Smooth muscle cell of the brain vasculature (primary cell): ENCODE results near the gene ACVR1B.

Experiments
- DNase-seq: peaks from one replicate; pipeline ENCODE4 v3.0.0-alpha.2; 2012; ENCODE audit warnings: low read depth, low spot score

The ACVR1B gene

DNA sequence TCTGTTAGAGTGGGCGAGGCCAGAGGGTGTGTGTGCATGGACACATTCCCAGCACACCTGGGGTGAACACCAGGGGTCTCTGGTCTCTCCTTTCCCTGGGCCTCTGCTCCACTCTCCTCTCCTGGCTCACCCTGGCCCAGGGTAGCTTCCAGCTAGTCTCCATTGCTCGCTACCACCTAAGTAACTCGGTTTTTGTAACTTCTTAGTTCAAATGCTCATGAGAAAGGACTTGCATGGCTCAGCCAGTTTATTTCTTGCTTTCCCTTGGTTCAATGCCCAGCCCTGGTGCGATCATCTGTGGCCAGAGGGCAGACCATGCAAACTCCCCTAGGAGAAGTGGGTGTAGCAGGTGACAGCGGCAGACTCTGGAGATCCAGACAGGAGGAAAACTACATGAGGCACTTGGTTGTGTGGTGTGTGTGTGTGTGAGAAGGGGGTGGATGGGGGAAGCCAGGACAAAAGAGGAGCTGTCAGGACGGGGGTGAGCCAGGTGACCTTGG lies 8.9 kb upstream of the ACVR1B start:
- DNase-seq = no peak

GRCh38 chr12:51943346-51943745 lies 8.2 kb upstream of the ACVR1B start:
- no peak for DNase-seq

DNA sequence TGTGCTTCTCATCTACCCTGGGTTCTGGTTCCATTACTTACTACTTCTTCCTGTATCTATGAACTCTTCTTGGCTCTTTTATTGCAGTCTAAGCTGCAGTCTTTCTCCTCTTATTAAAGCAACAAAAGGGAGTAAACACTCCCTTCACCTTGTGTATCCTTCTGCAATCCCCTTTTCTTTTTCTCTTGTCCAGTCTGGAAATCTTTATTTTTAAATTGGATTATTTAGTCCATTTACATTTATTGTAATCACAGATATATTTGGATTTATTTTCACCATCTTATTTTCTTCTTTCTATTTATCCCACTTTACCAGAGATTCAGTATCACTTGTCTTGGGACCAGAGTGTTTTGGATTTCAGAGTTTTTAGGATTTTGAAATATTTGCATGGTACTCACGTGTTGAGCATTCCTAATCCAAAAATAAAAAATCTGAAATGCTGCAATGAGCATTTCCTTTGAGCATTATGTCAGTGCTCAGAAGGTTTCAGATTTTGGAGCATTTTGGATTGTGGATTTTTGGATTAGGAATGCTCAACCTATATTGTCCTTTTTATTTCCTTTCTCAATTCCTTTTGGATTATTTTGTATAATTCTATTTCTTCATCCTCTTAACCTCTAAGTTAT lies 6.8 kb upstream of the ACVR1B start:
- no peak for DNase-seq

GRCh38 chr12:51947246-51947996 lies 4.1 kb upstream of the ACVR1B start:
- no peak for DNase-seq

- no peak for DNase-seq
These were observed 3.4 kb upstream of the ACVR1B start for GRCh38 chr12:51948066-51948465.

DNA sequence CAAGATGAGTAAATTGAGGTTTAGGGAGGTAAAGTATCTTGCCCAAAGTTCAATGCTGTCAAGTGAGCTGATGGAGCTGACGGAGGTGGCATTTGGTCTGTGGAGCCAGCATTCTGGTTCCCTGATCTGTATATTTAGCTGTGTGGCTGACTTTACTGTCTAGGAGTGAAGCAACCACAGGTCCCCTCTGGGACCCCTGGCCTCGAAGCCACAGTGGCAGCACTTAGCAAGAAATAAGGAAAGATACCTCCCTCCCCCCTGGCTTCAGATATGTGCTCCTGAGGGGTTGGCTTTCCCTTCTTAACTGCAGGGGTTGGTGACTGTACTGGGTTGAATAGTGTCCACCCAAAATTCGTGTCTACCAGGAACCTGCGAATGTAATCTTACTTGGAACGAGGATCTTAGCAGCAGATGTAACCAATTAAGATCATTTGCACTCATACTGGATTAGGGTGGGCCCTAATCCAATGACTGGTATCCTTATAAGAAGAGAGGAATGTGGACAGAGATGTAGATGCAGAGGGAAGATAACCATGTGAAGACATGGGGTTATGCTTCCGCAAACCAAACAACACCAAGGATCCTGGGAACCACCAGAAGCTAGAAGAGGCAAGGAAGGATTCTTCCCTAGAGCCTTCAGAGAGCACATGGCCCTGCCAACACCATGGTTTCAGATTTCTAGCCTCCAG lies 2.0 kb upstream of the ACVR1B start:
- no peak for DNase-seq

DNA sequence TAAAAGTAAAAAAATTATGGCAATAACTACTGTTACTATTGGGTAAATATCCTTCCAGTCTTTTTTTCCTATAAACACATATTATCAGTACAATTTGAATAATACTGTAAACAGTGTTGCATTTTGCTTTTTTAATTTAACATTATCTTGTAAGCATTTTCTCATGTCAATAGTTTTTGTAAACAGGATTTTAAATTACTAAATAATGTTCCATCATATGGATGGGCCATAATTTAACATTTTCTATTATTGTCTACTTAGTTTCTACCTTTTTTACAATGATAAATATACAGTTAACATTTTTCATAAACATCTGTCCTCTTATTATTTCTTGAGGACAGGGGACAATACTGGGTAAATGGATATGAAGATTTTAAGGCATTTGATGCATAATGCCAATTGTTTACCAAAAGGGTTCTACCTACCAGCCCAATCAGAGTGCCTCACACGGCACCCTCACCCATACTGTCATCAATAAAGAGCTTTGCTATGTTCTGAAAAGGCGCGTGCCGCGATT lies 759 bp upstream of the ACVR1B start:
- no peak for DNase-seq

DNA sequence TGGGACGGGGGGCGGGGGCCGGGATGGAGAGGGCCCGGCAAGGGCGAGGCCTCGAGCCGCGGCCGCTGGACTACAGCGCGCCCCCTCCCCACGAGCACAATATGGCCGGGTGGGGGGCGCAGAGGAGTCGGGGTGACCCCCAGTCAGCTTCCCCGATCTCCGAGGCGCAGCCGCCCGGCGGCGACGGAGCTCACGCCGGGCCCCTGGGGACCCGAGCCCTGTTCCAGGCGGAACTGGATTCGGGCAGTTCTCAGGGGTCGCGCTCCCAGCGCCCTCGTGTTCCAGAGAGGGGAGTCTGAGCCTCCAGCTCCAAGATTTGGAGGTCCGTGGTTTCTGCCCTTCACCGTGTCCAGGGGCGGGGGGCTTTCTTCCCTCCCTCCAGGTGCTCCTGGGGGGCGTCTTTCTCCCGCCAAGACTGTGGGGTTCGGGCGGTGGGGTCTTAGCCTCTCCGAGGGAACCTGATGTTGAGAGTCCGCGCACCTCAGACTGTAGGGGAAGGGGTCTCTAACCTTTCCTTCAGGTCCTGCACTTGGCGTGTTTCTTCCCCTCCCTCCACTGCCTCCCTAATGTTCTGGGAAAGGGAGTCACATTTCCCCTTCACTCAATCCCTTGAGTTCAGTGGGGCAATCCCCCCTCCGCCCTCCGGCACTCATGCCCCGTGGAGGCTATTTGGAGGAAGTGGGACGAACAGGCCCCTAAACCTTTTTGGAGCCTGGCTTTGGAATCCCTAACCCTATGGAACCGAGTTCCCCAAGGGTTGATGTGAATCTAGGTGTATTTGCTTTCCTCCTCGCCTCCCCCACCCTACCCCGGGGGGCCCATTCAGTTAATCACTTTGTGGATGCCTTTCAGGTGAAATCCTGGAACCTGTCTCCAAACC lies 584 bp downstream of the ACVR1B start:
- DNase-seq = no peak

DNA sequence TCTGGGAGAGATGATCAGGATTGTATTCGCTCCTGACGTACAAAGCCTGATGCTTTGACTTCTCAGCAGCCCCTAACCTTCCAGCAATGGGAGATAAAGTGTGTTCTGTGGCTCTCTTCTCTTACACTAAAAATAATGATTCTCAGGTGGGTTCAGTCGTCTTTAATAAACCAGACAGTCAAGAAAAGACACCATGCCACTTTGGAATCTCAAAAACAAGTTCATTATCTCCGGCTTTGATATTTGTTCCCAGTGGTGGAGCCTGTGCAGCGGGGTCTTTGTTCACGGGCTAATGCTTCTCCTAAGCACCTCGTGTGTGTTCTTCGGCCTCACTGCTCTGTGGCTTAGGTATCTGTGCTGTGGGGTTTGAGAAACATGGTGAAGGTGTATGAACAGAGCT lies 1.6 kb downstream of the ACVR1B start:
- DNase-seq = no peak

DNA sequence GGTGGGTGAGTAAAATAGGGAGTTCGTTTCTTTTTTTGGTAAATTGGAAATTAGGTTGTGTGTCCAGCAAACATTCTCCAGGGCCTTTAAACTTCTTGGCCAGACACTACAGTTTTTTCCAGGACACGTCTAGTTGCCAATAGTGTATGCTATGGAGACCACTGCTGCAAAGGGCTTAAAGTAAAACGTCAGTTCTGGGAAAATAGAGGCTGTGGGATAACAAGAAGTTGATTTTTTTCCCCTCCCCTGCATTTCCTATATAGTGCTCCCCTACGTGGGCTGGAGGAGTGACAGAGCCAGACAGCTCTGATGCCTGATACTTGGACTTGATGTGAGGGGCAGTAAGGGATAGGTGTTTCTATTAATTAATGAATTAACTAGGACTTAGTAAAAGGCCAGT lies 2.4 kb downstream of the ACVR1B start:
- no peak for DNase-seq

- no peak for DNase-seq
These were observed 3.3 kb downstream of the ACVR1B start for GRCh38 chr12:51954561-51955361.

- DNase-seq = no peak
These were observed 4.2 kb downstream of the ACVR1B start for GRCh38 chr12:51955702-51956101.

DNA sequence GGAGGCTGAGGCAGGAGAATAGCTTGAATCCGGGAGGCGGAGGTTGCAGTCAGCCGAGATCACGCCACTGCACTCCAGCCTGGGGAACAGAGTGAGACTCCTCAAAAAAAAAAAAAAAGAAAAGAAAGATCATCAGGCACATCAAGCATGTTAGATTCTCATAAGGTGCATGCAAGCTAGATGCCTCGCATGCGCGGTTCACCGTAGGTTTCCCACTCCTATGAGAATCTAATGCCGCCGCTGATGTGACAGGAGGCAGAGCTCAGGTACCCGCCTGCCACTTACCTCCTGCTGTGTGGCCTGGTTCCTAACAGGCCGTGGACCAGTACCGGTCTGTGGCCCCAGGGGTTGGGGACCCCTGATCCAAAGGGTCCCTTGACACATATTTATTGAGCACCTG lies 7.0 kb downstream of the ACVR1B start:
- no peak for DNase-seq

DNA sequence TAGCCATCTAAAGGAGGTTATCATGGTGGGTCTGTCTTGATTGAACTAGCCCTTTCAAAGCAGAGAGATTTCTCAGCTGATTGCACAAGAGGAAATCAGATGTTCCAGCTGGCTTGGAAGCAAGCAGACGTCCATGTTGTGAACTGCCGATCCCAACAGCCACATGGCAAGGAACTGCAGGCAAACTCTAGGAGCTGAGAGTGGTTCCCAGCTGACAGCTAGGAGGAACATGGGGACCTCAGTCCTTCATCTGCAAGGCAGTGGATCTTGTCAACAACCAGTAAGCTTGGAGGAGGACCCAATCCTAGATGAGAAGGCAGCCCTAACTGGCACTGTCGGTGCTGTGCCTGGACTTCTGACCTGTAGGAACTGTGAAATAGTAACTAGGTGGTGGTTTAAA lies 7.7 kb downstream of the ACVR1B start:
- DNase-seq = no peak

DNA sequence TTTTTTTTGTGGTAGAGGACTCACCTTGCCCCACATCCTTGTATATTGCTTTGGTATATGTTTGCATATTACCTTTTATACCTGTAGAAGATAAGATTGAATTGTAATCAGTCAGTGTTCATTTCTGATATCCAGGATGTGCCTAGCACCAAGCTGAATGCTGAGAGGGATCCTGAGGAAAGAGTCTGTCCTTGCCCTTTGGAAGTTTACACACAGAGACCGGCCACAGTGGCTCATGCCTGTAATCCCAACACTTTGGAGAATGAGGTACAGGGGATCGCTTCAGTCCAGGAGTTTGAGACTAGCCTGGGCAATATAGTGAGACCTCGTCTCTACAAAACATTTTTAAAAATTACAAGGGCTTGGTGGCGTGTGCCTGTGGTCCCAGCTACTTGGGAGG lies 8.4 kb downstream of the ACVR1B start:
- DNase-seq = no peak

GRCh38 chr12:51960488-51960887 lies 9.0 kb downstream of the ACVR1B start:
- no peak for DNase-seq

DNA sequence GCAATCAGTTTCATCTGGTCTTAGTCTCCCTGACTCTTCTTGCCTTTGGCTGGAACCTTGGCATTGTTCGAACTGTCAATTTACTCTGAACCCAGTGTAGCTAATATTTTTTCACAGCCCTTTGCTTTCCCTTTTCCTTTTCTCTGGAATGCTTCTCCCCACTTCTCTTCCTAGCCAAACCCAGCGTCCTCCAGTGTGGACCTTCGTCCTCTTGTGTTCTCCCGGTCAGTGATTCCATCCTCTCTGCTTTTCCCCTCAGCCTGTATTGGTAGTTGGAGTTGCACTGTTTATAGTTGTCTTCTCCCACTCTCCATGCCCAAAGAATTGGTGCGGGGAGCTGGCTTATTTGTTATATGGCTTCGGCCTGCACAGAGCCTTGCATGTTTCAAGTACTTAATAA lies 9.4 kb downstream of the ACVR1B start:
- DNase-seq = no peak

- no peak for DNase-seq
These were observed 10.3 kb downstream of the ACVR1B start for GRCh38 chr12:51961834-51962233.

DNA sequence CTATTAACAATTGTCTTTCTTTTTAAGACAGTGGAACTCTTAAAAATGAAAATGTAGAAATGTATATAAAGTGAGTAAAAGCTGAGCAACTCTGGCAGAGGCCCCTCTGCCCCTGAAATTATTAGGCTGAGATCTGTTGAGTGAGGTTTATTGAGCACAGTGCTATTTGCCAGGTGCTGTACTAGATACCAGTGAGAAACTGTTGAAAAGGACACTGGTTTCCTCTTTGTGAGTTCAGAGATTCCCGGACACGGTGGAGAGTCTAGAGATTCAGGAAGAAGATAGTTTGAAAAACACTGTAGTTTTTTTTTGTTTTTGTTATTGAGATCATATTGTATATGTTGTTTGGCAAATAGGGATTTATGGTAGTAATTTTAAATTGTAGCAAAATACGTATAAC lies 11.2 kb downstream of the ACVR1B start:
- no peak for DNase-seq

- DNase-seq = no peak
These were observed 12.0 kb downstream of the ACVR1B start for GRCh38 chr12:51963477-51963876.

GRCh38 chr12:51969643-51970042 lies 18.1 kb downstream of the ACVR1B start:
- DNase-seq = no peak
